TTC549 (cell line): Measurements from ENCODE around the gene CHMP2A.
"Not testable (repeated sequence)": the region's sequence is repeated elsewhere in the genome, so short reads cannot be mapped to it uniquely, and the experiment has no call there.

Source experiments
- FAIRE-seq: peaks from 2 replicates; lab custom pipeline; 2012; peaks lifted over from hg19 to GRCh38; lab: Jason Lieb, UNC

The CHMP2A gene

GRCh38 chr19:58555369-58555885 is 522 bp upstream of the CHMP2A start:
- no peak for FAIRE-seq

- FAIRE-seq = no peak
Measured at GRCh38 chr19:58553799-58554493, 959 bp downstream of the CHMP2A start.

GRCh38 chr19:58552655-58553054 is 2.2 kb downstream of the CHMP2A start:
- FAIRE-seq = no peak

DNA sequence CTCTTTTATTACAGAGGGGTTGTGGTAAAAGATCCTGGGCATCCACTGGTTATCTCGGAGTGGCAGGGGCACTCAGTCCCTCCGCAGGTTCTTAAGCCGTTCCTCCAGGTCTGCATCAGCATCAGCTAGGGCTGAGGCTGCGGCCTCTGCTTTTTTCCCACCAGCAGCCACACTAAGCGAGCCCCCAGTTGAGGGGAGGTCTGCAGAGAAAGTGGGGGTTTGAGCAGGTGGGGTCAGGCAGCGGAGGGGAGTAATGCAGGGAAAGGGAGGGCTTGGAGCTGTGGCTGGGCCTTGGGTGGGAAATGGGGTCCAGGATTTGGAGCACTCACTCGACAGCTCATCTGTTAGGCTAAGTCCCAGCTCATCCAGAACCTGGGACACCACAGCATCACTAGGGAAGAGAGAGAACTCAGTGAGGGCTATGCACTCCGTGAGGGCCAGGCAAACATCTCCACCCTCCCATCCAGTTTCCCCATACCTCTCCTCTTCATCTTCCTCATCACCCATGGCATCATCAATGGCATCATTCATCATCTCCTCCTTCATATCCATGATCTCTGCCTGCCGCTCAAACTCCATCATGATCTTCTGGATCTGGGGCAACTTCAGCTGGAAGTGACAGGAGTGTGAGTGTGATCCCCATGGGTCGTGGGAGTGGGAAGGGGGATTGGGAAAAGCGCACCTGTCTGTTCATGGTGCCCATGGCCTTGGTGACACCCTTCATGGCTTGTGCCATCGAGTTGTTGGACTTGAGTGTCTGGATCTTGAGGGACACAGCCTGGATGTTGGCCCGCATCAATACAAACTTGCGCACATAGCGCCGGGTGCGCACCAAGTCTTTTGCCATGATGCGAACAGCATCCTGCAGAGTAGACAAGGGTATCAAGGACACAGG is 3.1 kb downstream of the CHMP2A start:
- no peak for FAIRE-seq

GRCh38 chr19:58551123-58551497 is 3.8 kb downstream of the CHMP2A start:
- no peak for FAIRE-seq

DNA sequence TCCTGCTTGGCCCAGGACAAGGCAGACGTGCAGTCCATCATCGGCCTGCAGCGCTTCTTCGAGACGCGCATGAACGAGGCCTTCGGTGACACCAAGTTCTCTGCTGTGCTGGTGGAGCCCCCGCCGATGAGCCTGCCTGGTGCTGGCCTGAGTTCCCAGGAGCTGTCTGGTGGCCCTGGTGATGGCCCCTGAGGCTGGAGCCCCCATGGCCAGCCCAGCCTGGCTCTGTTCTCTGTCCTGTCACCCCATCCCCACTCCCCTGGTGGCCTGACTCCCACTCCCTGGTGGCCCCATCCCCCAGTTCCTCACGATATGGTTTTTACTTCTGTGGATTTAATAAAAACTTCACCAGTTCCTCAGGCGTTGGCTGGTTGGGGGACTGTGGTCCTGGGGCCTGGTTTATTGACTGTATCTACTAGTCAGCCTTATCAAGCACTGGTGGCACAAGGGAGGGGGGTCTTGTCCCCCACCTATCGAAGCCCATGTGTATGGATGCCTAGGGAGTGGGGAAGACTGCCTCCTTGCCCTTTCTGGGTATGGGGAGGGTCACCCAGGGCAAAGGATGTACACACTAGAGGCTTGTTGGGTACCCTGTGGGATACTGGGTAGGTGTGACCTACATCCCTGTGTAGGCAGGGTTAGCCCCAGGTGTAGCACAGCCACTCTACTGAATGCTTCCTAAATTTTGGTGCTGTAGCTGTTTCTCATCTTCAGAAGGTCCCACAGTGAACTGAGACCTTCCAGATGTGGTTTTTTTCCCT is 4.4 kb downstream of the CHMP2A start:
- no peak for FAIRE-seq

DNA sequence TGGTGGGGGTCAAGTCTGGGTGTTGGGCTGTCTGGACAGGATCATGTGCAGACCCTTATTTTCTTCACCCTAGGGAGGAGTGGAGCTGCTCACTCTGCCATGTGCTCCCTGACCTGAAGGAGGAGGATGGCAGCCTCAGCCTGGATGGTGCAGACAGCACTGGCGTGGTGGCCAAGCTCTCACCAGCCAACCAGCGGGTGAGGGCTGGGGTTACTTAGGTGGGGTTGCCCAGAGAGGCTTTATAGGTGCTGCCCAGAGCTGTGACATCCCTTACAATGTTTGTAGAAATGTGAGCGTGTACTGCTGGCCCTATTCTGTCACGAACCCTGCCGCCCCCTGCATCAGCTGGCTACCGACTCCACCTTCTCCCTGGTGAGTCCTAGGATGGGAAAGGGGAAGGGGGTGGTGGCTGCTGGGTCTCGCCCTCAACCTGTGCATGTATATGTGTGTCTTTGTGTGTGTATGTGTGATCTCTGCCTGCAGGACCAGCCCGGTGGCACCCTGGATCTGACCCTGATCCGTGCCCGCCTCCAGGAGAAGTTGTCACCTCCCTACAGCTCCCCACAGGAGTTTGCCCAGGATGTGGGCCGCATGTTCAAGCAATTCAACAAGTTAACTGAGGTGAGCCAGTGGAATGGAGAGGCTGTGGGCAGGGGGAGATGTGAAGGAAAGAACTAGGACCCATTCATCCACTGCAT is 5.1 kb downstream of the CHMP2A start:
- no peak for FAIRE-seq

DNA sequence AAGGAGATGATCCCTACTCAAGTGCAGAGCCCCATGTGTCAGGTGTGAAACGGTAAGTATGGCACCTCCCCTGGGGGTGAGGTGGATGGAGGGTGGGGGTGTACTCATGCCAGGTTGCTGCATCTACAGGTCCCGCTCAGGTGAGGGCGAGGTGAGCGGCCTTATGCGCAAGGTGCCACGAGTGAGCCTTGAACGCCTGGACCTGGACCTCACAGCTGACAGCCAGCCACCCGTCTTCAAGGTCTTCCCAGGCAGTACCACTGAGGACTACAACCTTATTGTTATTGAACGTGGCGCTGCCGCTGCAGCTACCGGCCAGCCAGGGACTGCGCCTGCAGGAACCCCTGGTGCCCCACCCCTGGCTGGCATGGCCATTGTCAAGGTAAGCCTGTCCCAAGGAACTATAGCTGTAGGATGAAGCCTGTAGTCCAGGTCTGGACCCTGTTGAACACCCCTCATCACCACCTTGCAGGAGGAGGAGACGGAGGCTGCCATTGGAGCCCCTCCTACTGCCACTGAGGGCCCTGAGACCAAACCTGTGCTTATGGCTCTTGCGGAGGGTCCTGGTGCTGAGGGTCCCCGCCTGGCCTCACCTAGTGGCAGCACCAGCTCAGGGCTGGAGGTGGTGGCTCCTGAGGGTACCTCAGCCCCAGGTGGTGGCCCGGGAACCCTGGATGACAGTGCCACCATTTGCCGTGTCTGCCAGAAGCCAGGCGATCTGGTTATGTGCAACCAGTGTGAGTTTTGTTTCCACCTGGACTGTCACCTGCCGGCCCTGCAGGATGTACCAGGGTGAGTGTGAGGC is 5.8 kb downstream of the CHMP2A start:
- FAIRE-seq = no peak

DNA sequence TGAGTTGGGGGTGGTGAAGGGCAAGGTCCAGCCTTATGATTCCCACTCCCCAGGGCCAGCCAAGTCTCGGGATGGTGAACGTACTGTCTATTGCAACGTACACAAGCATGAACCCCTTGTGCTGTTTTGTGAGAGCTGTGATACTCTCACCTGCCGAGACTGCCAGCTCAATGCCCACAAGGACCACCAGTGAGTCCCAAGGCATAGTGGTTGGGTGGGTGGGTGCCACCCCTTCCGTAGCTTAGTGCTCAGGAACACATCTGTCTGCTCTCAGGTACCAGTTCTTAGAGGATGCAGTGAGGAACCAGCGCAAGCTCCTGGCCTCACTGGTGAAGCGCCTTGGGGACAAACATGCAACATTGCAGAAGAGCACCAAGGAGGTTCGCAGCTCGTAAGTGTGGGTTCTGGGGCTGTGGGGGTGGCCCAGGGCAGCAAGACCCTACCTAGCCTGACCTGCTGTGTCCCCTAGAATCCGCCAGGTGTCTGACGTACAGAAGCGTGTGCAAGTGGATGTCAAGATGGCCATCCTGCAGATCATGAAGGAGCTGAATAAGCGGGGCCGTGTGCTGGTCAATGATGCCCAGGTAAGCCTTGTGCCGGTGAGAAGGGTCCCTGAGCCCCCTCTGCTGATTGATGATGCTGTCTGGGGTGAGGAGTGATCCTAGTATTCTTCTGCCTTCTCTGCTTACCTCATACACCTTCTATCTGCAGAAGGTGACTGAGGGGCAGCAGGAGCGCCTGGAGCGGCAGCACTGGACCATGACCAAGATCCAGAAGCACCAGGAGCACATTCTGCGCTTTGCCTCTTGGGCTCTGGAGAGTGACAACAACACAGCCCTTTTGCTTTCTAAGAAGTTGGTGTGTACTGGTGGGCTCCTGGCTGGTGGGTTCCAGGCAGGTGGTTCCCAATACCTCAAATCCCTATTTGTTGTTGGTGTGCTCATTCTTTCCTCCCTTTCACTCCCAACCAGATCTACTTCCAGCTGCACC is 7.3 kb downstream of the CHMP2A start:
- FAIRE-seq = no peak

DNA sequence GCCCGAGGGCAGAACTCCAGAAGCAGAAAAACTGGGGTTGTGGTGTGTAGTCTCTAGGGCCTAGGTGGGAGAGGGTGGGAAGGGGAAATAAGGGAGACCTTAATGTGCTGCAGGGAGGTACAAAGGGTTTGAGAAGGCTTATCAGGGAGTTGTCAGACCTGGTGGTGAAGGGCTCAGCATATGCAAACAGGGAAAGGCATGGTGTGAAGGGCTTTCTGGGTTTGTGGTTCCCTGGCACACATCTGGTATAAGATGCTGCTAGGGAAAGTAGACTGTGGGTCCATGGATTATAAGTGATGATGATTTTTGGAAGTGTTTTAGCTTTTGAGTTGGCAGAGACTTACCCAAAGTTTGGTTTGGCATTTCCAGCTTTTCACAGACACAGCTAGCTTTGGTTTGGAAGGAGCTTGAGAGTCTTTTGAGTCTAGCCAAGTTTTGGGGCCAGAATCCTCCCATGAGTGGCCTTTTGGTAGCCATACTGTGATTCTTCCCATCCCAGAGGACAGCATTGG is 8.8 kb downstream of the CHMP2A start:
- no peak for FAIRE-seq

DNA sequence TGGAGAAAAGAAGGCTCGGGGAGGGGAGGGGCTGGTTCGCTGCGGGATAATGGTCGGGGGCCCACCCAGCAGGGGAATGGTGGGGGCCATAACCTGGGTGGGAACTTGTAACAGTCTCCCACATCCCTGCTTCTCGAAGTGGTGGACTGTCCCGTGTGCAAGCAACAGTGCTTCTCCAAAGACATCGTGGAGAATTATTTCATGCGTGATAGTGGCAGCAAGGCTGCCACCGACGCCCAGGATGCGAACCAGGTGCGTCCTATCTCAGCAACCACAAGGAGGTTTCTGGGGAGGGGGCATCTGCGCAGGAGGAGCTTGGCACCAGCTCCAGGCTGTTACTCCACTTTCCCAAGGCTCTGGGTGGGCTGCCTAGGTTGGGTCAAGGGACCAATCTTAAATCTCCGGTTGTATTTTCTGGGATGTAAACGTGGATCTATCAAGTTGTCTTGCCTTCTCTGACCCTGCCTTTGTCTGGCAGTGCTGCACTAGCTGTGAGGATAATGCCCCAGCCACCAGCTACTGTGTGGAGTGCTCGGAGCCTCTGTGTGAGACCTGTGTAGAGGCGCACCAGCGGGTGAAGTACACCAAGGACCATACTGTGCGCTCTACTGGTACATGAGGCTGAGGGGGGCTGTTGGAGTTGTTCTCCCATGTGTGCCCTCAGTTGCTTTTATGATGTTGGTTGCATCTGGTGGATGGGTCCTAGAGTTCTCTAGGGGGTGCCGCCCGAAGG is 9.5 kb downstream of the CHMP2A start:
- FAIRE-seq = no peak

- no peak for FAIRE-seq
Measured at GRCh38 chr19:58544591-58545285, 10.2 kb downstream of the CHMP2A start.

DNA sequence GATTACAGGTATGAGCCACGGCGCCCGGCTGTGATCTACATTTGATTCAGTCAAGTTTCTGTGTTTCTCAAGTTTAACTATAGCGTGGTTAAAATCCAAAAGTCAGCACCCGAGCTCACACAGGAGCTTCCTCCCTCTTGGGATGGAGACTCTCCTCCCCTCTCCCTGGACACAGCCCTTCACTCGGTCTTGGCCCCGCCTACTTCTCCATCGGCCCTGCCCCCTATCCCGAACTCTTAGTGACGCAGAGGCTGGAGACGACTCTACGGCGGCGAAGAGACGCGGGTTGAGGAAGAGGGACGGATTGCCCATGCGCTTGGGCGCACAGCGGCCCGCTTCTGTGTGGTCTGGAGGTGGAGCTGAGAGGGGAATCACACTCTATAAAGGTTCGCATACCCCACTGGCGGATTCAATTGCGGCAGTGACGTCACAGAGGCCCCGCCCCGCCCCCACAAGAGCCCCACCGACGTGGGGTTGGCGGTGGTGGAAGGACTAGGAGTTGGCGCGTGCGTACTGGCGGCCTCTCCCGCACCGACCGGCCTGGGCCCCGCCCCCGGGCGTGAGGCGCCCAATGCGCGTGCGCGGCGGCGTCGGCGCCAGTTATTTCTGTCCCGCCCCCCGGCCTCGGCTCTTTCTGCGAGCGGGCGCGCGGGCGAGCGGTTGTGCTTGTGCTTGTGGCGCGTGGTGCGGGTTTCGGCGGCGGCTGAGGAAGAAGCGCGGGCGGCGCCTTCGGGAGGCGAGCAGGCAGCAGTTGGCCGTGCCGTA is 10.9 kb downstream of the CHMP2A start, which contains the start of gene TRIM28:
Gene TRIM28, plus strand, starts transcription at position 239 of the 765 bp plus-strand sequence. CDS start 694 bp downstream, outside the sequence.
- peak; percentile 96 for FAIRE-seq

DNA sequence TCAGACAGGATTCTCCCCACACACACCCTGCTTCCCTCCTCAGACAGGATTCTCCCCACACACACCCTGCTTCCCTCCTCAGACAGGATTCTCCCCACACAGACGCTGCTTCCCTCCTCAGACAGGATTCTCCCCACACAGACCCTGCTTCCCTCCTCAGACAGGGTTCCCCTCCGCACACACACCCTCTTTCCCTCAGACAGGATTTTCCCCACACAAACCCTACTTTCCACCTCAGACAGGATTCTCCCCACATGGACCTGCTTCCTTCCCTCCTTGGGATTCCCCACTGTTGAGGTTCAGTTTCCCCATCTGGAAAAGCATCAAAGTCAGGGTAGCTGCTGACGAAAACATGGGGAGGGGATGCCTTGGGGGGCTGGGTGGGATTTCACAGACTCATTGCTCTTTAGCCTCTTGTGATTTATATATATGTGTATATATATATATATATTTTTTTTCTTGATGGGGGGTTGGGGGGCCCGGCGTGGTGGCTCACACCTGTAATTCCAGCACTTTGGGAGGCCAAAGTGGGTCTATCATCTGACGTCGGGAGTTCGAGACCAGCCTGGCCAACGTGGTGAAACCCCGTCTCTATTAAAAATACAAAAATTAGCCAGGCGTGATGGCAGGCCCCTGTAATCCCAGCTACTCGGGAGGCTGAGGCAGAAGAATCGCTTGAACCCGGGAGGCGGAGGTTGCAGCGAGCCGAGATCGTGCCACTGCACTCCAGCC is 12.1 kb downstream of the CHMP2A start:
- not testable (repeated sequence) for FAIRE-seq

- not testable (repeated sequence) for FAIRE-seq
Measured at GRCh38 chr19:58539169-58539559, 15.7 kb downstream of the CHMP2A start.

GRCh38 chr19:58538257-58539168 is 16.4 kb downstream of the CHMP2A start:
- no peak for FAIRE-seq
